IMR-90 (cell line): ENCODE measurements around the gene SERPINB4. TPM values are rescaled to one million over a fixed set of nuclear protein-coding genes. Genes with fewer than 3 reads are reported as not detected.
"Not testable (repeated sequence)": the region's sequence is repeated elsewhere in the genome, so short reads cannot be mapped to it uniquely, and the experiment has no call there.

Source experiments
- ATAC-seq: fragments of 200-7000 bp; cut with Tn5 transposase; 2 replicates; pipeline ENCODE4 v1.9.1; 2020; ENCODE audit warnings: low read depth, mild to moderate bottlenecking, moderate library complexity
- BruUV-seq: library from RNA; stranded (reverse); fragments of 400-500 nt; replicated peaks from 2 replicates; lab custom pipeline; 2021; lab: Mats Ljungman, UMichigan
- CTCF ChIA-PET: fragments of 300-600 bp; formaldehyde crosslinking; extraction: SDS; loops from one replicate; lab custom pipeline; 2021; ENCODE audit warnings: antibody characterized with exemption; lab: Yijun Ruan, JAX
- POLR2A ChIA-PET: fragments of 300-600 bp; sonication (Branson Sonifier 250); formaldehyde crosslinking; loops from one replicate; lab custom pipeline; 2022; ENCODE audit warnings: antibody characterized with exemption; ENCODE audit not compliant: unreplicated experiment; lab: Charles Lee
- DNase-seq: peaks from one replicate; pipeline ENCODE4 v3.0.0; 2013
- H2AFZ ChIP-seq: replicated peaks from 2 replicates; pipeline ENCODE3; 2013; ENCODE audit warnings: low read length, mild to moderate bottlenecking; ENCODE audit not compliant: poor library complexity
- H2AK5ac ChIP-seq: 2 replicates; pipeline ENCODE4 v1.6.1; 2013; ENCODE audit warnings: low read depth, low read length, inconsistent platforms
- H2AK9ac ChIP-seq: replicated peaks from 2 replicates; pipeline ENCODE3; 2013; ENCODE audit warnings: mild to moderate bottlenecking, low read depth, low read length, moderate library complexity; ENCODE audit not compliant: poor library complexity
- H2BK120ac ChIP-seq: 2 replicates; pipeline ENCODE4 v1.6.1; 2013; ENCODE audit warnings: low read depth, low read length, inconsistent platforms
- H2BK15ac ChIP-seq: 3 replicates; pipeline ENCODE4 v1.6.1; 2013; ENCODE audit warnings: low read depth, low read length, inconsistent platforms
- H2BK20ac ChIP-seq: 2 replicates; pipeline ENCODE4 v1.6.1; 2013; ENCODE audit warnings: low read depth, mild to moderate bottlenecking, inconsistent platforms, low read length, moderate library complexity
- H2BK5ac ChIP-seq: 2 replicates; pipeline ENCODE4 v1.6.1; 2013; ENCODE audit warnings: mild to moderate bottlenecking, low read depth, low read length, inconsistent platforms; ENCODE audit not compliant: poor library complexity, severe bottlenecking
- H3K14ac ChIP-seq: replicated peaks from 2 replicates; pipeline ENCODE4 v1.6.1; 2013; ENCODE audit warnings: low read depth, low read length, inconsistent platforms
- H3K18ac ChIP-seq: 2 replicates; pipeline ENCODE4 v1.6.1; 2013; ENCODE audit warnings: low read depth, low read length, control low read depth
- H3K23ac ChIP-seq: 2 replicates; pipeline ENCODE4 v1.6.1; 2013; ENCODE audit warnings: low read depth, low read length, inconsistent platforms
- H3K27ac ChIP-seq: 2 replicates; pipeline ENCODE4 v1.5.1; 2013; ENCODE audit warnings: mild to moderate bottlenecking, control low read depth, low read length; ENCODE audit not compliant: insufficient read depth
- H3K27me3 ChIP-seq: 2 replicates; pipeline ENCODE4 v1.6.1; 2013; ENCODE audit warnings: low read length; ENCODE audit not compliant: control insufficient read depth, insufficient read depth
- H3K36me3 ChIP-seq: 2 replicates; pipeline ENCODE4 v1.6.1; 2013; ENCODE audit warnings: low read length, mixed read lengths; ENCODE audit not compliant: control insufficient read depth, insufficient read depth
- H3K4ac ChIP-seq: 2 replicates; pipeline ENCODE4 v1.6.1; 2013; ENCODE audit warnings: low read depth, low read length, inconsistent platforms
- H3K4me1 ChIP-seq: 2 replicates; pipeline ENCODE4 v1.6.1; 2013; ENCODE audit warnings: low read length, mixed read lengths; ENCODE audit not compliant: control insufficient read depth, insufficient read depth
- H3K4me2 ChIP-seq: 2 replicates; pipeline ENCODE4 v1.6.1; 2013; ENCODE audit warnings: low read depth, mild to moderate bottlenecking, control low read depth, low read length, moderate library complexity
- H3K4me3 ChIP-seq: 2 replicates; pipeline ENCODE4 v1.5.1; 2013; ENCODE audit warnings: low read depth, mild to moderate bottlenecking, control low read depth, low read length, moderate library complexity; ENCODE audit not compliant: insufficient read depth
- H3K56ac ChIP-seq: 2 replicates; pipeline ENCODE4 v1.6.1; 2013; ENCODE audit warnings: low read length, inconsistent platforms; ENCODE audit not compliant: insufficient read depth; ENCODE audit errors: extremely low read depth
- H3K79me1 ChIP-seq, 2 experiments: 2 replicates each; pipeline ENCODE4 v1.6.1; 2013; ENCODE audit warnings: low read length in 2 of 2, inconsistent platforms in 1 of 2, low read depth in 1 of 2
- H3K9ac ChIP-seq: 2 replicates; pipeline ENCODE4 v1.6.1; 2013; ENCODE audit warnings: low read depth, low read length, control low read depth
- H3K9me1 ChIP-seq: 2 replicates; pipeline ENCODE4 v1.6.1; 2013; ENCODE audit warnings: low read length, inconsistent platforms; ENCODE audit not compliant: insufficient read depth
- H3K9me3 ChIP-seq: 2 replicates; pipeline ENCODE4 v1.6.1; 2013; ENCODE audit warnings: low read length; ENCODE audit not compliant: control insufficient read depth, insufficient read depth
- H4K20me1 ChIP-seq: 2 replicates; pipeline ENCODE4 v1.6.1; 2013; ENCODE audit warnings: low read length, inconsistent platforms; ENCODE audit not compliant: insufficient read depth
- H4K5ac ChIP-seq: 2 replicates; pipeline ENCODE4 v1.6.1; 2013; ENCODE audit warnings: mild to moderate bottlenecking, low read depth, low read length, control low read depth
- H4K8ac ChIP-seq, 2 experiments: 2 replicates each; pipeline ENCODE4 v1.6.1; 2013; ENCODE audit warnings: low read depth in 2 of 2, low read length in 2 of 2, control low read depth in 1 of 2, inconsistent platforms in 1 of 2
- H4K91ac ChIP-seq: 2 replicates; pipeline ENCODE4 v1.6.1; 2013; ENCODE audit warnings: low read depth, low read length, inconsistent platforms; ENCODE audit not compliant: insufficient read depth
- WGBS, 2 experiments: methylation state at CpG; one replicate each; pipeline versions ENCODE4 v1.1.5 to v1.1.7; 2013; ENCODE audit warnings: missing lambda C conversion rate in 2 of 2; ENCODE audit not compliant: insufficient read length in 1 of 2; ENCODE audit errors: extremely low coverage in 2 of 2; 5-methylcytosine and 5-hydroxymethylcytosine counted together
- dilution Hi-C: fragments of 300-500 bp; cut with HindIII; formaldehyde crosslinking; loops from one replicate; pipeline ENCODE4 v1.14.3; 2018; ENCODE audit warnings: low sequenced_read_pairs; ENCODE audit not compliant: unreplicated experiment
- in situ Hi-C: fragments of 300-500 bp; cut with MboI; formaldehyde crosslinking; loops from 3 replicates; pipeline ENCODE4 v1.14.3; 2019; ENCODE audit warnings: low sequenced_read_pairs, inconsistent platforms, mixed read lengths
- intact Hi-C: fragments of 100-400 bp; cut with micrococcal nuclease; formaldehyde crosslinking; loops from 2 replicates; pipeline ENCODE4 v1.10.0; 2022
- polyA plus RNA-seq, 3 experiments: library from polyadenylated mRNA; depleted of rRNA; stranded (reverse); fragments of >200 nt; gene quantifications; 2 replicates each; pipeline ENCODE4 v1.2.3, GENCODE V29; 2012; ENCODE audit warnings: low replicate concordance in 1 of 3
- total RNA-seq: library from RNA; depleted of rRNA; stranded (reverse); fragments of >200 nt; gene quantifications from 2 replicates; pipeline ENCODE4 v1.2.3, GENCODE V29; 2012

Gene SERPINB4
- total and polyA plus RNA-seq, 2 of the 4 experiments (the other 2 are of a cell fraction), result not detected

GRCh38 chr18:63641157-63641680 is 2.8 kb downstream of the SERPINB4 start:
- H3K79me1 ChIP-seq, H3K36me3 ChIP-seq, H2BK120ac ChIP-seq, H3K4me1 ChIP-seq, H4K91ac ChIP-seq, DNase-seq, ATAC-seq, H2BK20ac ChIP-seq, in situ Hi-C loops, H3K4ac ChIP-seq, H3K56ac ChIP-seq, H3K9me1 ChIP-seq, H3K9me3 ChIP-seq, H2AK5ac ChIP-seq, POLR2A ChIA-PET, H4K8ac ChIP-seq, H4K5ac ChIP-seq, H3K4me2 ChIP-seq, H2AK9ac ChIP-seq, H2BK15ac ChIP-seq, H3K4me3 ChIP-seq, H2AFZ ChIP-seq, H3K14ac ChIP-seq, intact Hi-C loops, H3K27ac ChIP-seq, CTCF ChIA-PET, H3K18ac ChIP-seq, BruUV-seq, H4K20me1 ChIP-seq, H3K9ac ChIP-seq, H3K23ac ChIP-seq, dilution Hi-C loops, H3K27me3 ChIP-seq, H2BK5ac ChIP-seq: not testable (repeated sequence)
- WGBS, 2 experiments, result no CpG with 5 or more reads among the region's 4 CpGs
